ENCODE data around the gene COL5A2. TPM values are rescaled to one million over a fixed set of nuclear protein-coding genes. Genes with fewer than 3 reads are reported as not detected.
A peak's percentile ranks its signal among the peaks of the same experiment; 100 is the strongest.

COL5A2 gene
- total RNA-seq, 4 donors from 2014 or later, result 63.8 to 93.8 (median 74.4) TPM

DNA sequence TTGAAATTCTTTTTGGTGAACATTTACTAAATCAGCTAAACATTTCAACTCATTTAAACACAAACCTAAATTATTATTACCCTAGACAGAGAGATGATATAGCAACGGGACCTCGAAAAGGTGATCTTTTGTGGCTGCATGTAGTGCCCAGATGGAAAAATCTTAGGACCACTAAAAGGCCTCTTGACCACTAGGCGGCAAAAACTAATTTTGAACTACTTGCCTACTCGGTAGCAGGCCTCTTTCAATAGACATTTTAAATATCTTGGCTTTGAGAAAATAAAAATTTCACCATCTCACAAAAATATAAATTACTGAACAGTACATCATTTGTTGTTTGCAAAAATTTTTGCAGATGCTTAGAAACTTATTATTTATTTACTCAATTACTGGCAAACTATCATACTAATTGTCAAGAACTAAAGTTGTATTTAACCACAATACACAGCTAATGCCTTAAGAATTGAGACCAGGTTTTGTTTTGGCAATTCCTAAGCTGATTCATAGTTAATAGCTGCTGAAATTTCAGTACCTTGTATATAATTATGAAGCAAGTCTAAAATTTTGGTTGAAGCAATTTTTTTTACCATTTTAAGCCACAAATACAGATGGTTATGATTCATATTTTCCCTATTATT, 196.0 kb downstream of the COL5A2 start:
- ATAC-seq (ENCODE audit: low FRiP score) (peak; percentile 63), DNase-seq (ENCODE audit: low spot score) (no peak)
- TF ChIP-seq CTCF (IDR thresholded peaks at IDR 0.05), result no peak

Small RNA genes within 50 kb of the gene (small RNA-seq; reads per million reads assigned to genes)
- gene MIR3129, result 0.77 reads per million

Other genes starting within 250 kb of the COL5A2 start
- 100 to 1,000 TPM; 120 to 340 (median 237) TPM for gene COL3A1, start 205.4 kb downstream of the COL5A2 start, total RNA-seq

Measured in omental fat pad (tissue), 4 donors.